Bronchial epithelial cell (primary cell): ENCODE results near the gene GOLGA6D. TPM values are rescaled to one million over a fixed set of nuclear protein-coding genes. Genes with fewer than 3 reads are reported as not detected.

Experiments
- DNase-seq: peaks from one replicate; pipeline ENCODE4 v3.0.0-alpha.2; 2010; ENCODE audit warnings: low read depth
- FAIRE-seq: peaks from 2 replicates; lab custom pipeline; 2011; peaks lifted over from hg19 to GRCh38; lab: Jason Lieb, UNC
- H3K27me3 ChIP-seq: 2 replicates; pipeline ENCODE4 v1.5.1; 2011; ENCODE audit warnings: low read length; ENCODE audit not compliant: control insufficient read depth, insufficient read depth
- H3K36me3 ChIP-seq: 2 replicates; pipeline ENCODE4 v1.5.1; 2011; ENCODE audit warnings: low read length; ENCODE audit not compliant: control insufficient read depth, insufficient read depth
- H3K4me3 ChIP-seq: 2 replicates; pipeline ENCODE4 v1.5.1; 2011; ENCODE audit warnings: mild to moderate bottlenecking, low read depth, low read length, control low read depth
- CTCF ChIP-seq: IDR thresholded peaks from 2 replicates; pipeline ENCODE4 v1.5.1; 2011; ENCODE audit warnings: mild to moderate bottlenecking, moderate library complexity, low read length, control low read depth, inconsistent platforms; ENCODE audit not compliant: insufficient read depth, severe bottlenecking
- total RNA-seq: library from RNA; depleted of rRNA; stranded (reverse); fragments of >200 nt; gene quantifications from 2 replicates; pipeline ENCODE4 v1.2.1, GENCODE V29; 2014

GOLGA6D gene
- total RNA-seq, 1 donor from 2014 or later: not detected

GRCh38 chr15:75321711-75322110 is 39.1 kb downstream of the GOLGA6D start:
- Histone ChIP-seq H3K4me3 (no peak overlapping the region), H3K27me3 (no peaks in the 10 kb centered on the region), H3K36me3 (no peaks in the 10 kb centered on the region)
- DNase-seq: no peak
- no peak for FAIRE-seq
- no peak for TF ChIP-seq CTCF

DNA sequence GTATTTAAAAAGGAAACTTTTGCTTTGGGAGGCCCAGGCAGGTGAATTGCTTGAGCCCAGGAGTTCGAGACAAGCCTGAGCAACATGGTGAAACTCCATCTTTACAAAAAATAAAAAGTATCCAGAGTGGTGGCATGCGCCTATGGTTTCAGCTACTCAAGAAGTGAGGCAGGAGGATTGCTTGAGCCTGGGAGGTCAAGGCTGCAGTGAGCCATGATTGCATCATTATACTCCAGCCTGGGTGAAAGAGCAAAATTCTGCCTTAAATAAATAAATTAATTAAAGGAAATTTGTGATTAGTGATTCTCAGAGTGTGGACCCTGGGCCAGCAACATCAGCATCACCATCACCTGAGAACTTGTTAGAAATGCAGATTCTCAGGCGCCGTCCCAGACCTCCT is 43.3 kb downstream of the GOLGA6D start:
- TF ChIP-seq CTCF: no peak
- Histone ChIP-seq H3K36me3 (no peaks in the 10 kb centered on the region), H3K27me3 (no peaks in the 10 kb centered on the region), H3K4me3 (no peak overlapping the region)
- FAIRE-seq: no peak
- DNase-seq: no peak

DNA sequence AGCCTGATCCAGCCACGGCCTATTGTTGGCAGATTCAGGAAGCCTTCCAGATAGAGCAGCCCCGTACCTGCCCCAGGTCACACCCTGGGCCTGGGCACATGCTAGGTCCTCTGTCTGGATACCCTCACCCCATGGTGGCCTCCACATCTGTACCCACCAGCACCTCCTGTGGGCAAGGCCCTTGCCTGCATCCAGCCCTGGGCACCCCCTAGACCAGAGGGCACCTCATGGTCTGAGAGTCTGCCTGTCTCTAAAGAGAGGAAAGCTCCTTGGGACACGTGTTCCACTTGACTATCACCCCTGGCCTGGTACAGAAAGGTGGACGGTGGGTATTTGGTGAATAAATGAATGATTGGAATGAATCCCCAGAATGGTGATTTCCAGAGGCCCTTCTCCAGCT is 44.4 kb downstream of the GOLGA6D start:
- Histone ChIP-seq H3K27me3 (no peaks in the 10 kb centered on the region), H3K4me3 (no peak overlapping the region), H3K36me3 (no peaks in the 10 kb centered on the region)
- no peak for TF ChIP-seq CTCF
- DNase-seq (no peak), FAIRE-seq (no peak)

- FAIRE-seq (no peak), DNase-seq (no peak)
- no peak for TF ChIP-seq CTCF
Measured at GRCh38 chr15:75327491-75327890, 44.9 kb downstream of the GOLGA6D start.

GRCh38 chr15:75328493-75329314 is 46.1 kb downstream of the GOLGA6D start:
- FAIRE-seq (no peak), DNase-seq (no peak)
- H3K4me3 ChIP-seq: no peak overlapping the region
- no peaks in the 10 kb centered on the region for H3K36me3 ChIP-seq
- H3K27me3 ChIP-seq: no peaks in the 10 kb centered on the region
- no peak for TF ChIP-seq CTCF

More at GRCh38 chr15:75327491-75327890, 44.9 kb downstream of the GOLGA6D start:
- Histone ChIP-seq H3K36me3 (no peaks in the 10 kb centered on the region), H3K27me3 (no peaks in the 10 kb centered on the region), H3K4me3 (no peak overlapping the region)
